Activated T-cell treated with anti-CD3 and anti-CD28 coated beads, Interleukin-2, amount 50 U/mL, for 24 hours (primary cell): ENCODE measurements around the gene PRR7.
A peak's percentile ranks its signal among the peaks of the same experiment; 100 is the strongest.

Source experiments
- DNase-seq: peaks from one replicate; pipeline ENCODE4 v3.0.0-alpha.2; 2020
- H3K27ac Mint-ChIP-seq: 2 replicates; pipeline ENCODE4 v1.8.0; 2020; ENCODE audit warnings: mild to moderate bottlenecking, mixed read lengths
- H3K27me3 Mint-ChIP-seq: 2 replicates; pipeline ENCODE4 v1.8.0; 2020; ENCODE audit warnings: mixed read lengths
- H3K36me3 Mint-ChIP-seq: 2 replicates; pipeline ENCODE4 v1.8.0; 2020; ENCODE audit warnings: low read depth, mixed read lengths
- H3K4me1 Mint-ChIP-seq: 2 replicates; pipeline ENCODE4 v1.8.0; 2020; ENCODE audit warnings: low read depth, mixed read lengths
- H3K4me3 Mint-ChIP-seq: 2 replicates; pipeline ENCODE4 v1.8.0; 2020; ENCODE audit warnings: mild to moderate bottlenecking, moderate library complexity, mixed read lengths
- H3K9me3 Mint-ChIP-seq: 2 replicates; pipeline ENCODE4 v1.8.0; 2020; ENCODE audit warnings: mixed read lengths

The PRR7 gene

DNA sequence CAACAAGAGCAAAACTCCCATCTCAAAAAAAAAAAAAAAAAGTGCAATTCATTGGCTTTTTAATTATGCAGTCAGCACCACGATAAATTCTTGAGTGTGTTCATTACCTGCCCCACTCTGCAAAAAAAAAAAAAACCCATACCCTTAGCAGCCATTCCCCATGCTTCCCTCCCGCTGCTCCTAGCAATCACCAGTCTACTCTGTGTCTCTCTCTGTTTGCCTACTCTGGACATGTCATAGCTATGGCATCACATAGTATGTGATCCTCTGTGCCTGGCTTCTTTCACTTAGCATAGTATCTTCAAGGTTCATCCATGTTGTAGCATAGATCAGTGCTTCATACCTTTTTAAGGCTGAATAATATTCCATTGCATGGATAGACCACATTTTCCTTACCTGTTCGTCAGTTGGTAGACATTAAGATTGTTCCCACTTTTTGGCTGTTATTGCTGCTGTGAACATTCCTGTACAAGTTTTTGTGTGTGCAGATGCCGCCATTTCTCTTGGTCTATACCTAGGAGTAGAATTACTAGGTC lies 7.0 kb upstream of the PRR7 start:
- peaks cover 81% of the 10 kb centered on the region for H3K4me1 Mint-ChIP-seq
- H3K36me3 Mint-ChIP-seq: peaks cover 91% of the 10 kb centered on the region
- peak overlapping the region; percentile 88 for H3K27ac Mint-ChIP-seq
- H3K4me3 Mint-ChIP-seq: no peak overlapping the region
- no peaks in the 10 kb centered on the region for H3K27me3 Mint-ChIP-seq
- DNase-seq: no peak
- H3K9me3 Mint-ChIP-seq: no peaks in the 10 kb centered on the region

DNA sequence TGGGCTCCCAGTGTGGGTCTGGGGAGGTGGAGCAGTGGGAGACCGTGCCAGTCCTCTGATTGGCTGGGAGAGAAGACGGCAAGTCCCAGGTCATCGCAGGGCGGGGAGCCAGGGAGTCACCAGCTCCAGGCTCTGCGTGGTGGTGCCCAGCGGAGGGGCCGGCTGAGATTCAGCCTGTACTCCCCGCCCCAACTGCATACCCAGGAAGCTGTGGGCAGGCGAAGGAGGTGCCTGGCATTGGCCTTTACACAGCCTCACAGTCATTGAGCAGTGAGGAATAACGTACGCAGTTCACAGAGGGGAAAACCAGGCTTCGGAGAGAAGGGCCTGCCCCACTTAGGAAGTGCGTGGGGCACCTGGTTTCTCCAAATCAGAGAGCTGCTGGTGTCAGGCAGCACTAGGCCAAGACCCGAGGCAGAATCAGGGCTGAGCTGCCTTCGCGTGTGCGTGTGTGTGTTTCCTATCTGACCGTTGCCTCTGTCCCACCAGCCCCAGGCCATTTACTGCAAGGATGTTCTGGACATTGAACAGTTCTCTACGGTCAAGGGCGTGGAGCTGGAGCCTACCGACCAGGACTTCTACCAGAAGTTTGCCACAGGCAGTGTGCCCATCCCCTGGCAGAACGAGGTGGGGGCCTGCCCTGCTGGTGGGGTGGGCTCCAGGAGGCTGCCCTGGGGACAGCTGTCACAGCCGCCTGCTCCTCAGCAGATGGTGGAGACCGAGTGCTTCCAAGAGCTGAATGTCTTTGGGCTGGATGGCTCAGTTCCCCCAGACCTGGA lies 6.2 kb upstream of the PRR7 start:
- H3K27me3 Mint-ChIP-seq: no peaks in the 10 kb centered on the region
- H3K27ac Mint-ChIP-seq: peak overlapping the region; percentile 88
- no peaks in the 10 kb centered on the region for H3K9me3 Mint-ChIP-seq
- peaks cover 84% of the 10 kb centered on the region for H3K36me3 Mint-ChIP-seq
- no peak overlapping the region for H3K4me3 Mint-ChIP-seq
- peak; percentile 66 for DNase-seq
- H3K4me1 Mint-ChIP-seq: peaks cover 81% of the 10 kb centered on the region

DNA sequence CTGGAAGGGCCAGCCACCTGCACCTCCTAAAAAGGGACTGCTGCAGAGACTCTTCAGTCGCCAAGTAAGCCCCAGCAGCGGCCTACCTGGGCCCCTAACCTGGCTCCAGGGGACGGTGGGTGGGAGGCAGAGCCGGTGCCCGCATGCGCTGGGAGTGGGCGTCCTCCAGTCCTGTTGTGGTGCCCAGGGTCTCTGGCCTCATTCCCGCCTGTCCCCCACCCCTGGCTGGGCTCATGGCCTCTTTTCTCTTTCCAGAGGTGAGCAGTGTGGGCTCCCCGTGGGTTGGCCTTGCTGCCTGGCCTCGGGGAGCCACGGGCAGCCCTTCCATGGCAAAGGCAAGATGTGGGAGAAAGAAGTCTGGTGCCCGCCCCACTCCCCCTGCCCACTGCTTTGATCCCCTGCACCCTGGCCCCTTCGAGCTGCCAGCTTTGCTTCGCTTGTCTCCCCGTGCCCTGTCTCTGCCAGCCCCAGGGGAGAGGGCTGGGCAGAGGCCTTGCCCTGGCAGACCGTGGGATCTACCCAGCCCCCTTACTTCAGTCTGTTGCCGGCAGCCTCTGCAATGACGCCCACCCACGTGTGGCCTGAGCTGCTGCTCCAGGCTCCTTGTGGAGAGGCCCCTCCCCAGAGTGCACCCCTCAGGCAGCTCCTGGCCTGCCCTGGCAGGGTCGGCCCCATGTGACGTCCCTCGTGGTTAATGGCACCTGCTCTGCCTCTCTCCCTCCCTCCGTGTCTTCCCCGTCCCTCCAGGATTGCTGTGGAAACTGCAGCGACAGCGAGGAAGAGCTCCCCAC lies 5.4 kb upstream of the PRR7 start:
- Mint-ChIP-seq H3K27ac (peak overlapping the region; percentile 73), H3K36me3 (peaks cover 77% of the 10 kb centered on the region), H3K4me1 (peaks cover 83% of the 10 kb centered on the region), H3K9me3 (no peaks in the 10 kb centered on the region), H3K27me3 (no peaks in the 10 kb centered on the region), H3K4me3 (no peak overlapping the region)
- DNase-seq: peak; percentile 35

- DNase-seq: peak; percentile 35
- peak overlapping the region; percentile 73 for H3K27ac Mint-ChIP-seq
- H3K4me1 Mint-ChIP-seq: peaks cover 79% of the 10 kb centered on the region
- no peak overlapping the region for H3K4me3 Mint-ChIP-seq
- H3K9me3 Mint-ChIP-seq: no peaks in the 10 kb centered on the region
- no peaks in the 10 kb centered on the region for H3K27me3 Mint-ChIP-seq
- H3K36me3 Mint-ChIP-seq: peaks cover 67% of the 10 kb centered on the region
These were observed 4.4 kb upstream of the PRR7 start for GRCh38 chr5:177442066-177442826.

- H3K4me1 Mint-ChIP-seq: peaks cover 78% of the 10 kb centered on the region
- peaks cover 56% of the 10 kb centered on the region for H3K36me3 Mint-ChIP-seq
- DNase-seq: peak; percentile 48
- no peak overlapping the region for H3K4me3 Mint-ChIP-seq
- H3K9me3 Mint-ChIP-seq: no peaks in the 10 kb centered on the region
- H3K27ac Mint-ChIP-seq: peak overlapping the region; percentile 50
- H3K27me3 Mint-ChIP-seq: no peaks in the 10 kb centered on the region
These were observed 3.2 kb upstream of the PRR7 start for GRCh38 chr5:177443144-177443983.

GRCh38 chr5:177444106-177445051 lies 2.2 kb upstream of the PRR7 start:
- Mint-ChIP-seq H3K27ac (peak overlapping the region; percentile 91), H3K4me3 (peak overlapping the region; percentile 23), H3K9me3 (no peaks in the 10 kb centered on the region), H3K4me1 (peaks cover 76% of the 10 kb centered on the region), H3K27me3 (no peaks in the 10 kb centered on the region), H3K36me3 (peaks cover 45% of the 10 kb centered on the region)
- peak; percentile 56 for DNase-seq

GRCh38 chr5:177445052-177445916 lies 1.3 kb upstream of the PRR7 start:
- peak; percentile 56 for DNase-seq
- H3K36me3 Mint-ChIP-seq: peaks cover 36% of the 10 kb centered on the region
- peak overlapping the region; percentile 70 for H3K4me3 Mint-ChIP-seq
- peaks cover 67% of the 10 kb centered on the region for H3K4me1 Mint-ChIP-seq
- H3K9me3 Mint-ChIP-seq: no peaks in the 10 kb centered on the region
- no peaks in the 10 kb centered on the region for H3K27me3 Mint-ChIP-seq
- peak overlapping the region; percentile 91 for H3K27ac Mint-ChIP-seq

DNA sequence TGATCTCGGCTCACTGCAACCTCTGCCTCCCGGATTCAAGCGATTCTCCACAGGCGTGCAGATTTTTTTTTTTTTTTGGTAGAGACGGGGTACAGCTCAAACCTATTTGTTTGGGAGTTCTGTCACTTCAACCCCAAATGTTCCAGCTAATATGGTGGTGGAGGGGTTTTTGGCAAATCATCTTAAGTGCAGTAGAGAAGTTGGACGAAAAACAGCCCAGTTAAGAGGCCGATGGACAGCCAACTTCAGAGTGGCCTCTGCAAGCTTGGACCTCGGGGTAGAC lies 756 bp upstream of the PRR7 start:
- Mint-ChIP-seq H3K36me3 (peaks cover 31% of the 10 kb centered on the region), H3K4me3 (peak overlapping the region; percentile 70), H3K9me3 (no peaks in the 10 kb centered on the region), H3K27ac (peak overlapping the region; percentile 91), H3K4me1 (peaks cover 64% of the 10 kb centered on the region), H3K27me3 (no peaks in the 10 kb centered on the region)
- DNase-seq: no peak

DNA sequence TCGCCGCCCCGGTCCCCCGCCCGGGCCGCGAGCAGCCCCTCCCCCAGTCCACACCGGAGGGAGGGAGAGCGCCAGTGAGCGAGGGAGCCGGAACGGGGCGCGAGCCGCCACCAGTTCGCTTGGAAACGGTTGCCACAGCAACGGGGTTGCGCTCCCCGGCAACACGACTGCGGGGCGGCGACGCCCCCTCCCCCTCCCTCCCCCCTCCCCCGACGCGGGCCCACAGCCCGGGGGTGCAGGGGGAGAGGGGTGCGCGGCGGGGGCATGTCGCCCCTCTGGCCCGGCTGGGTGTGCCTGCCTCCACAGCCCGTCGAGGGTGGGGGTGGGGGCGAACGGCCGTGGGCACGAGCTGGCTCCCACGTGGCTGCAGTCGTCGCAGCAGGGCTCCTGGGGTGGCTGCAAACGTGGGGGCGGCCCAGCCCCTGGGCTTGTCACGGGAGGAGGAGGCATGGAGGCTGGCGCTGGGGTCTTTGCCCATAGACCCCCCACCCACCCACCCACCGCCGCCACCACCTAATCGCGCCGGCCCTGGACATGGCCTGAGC lies 524 bp downstream of the PRR7 start:
- no peaks in the 10 kb centered on the region for H3K9me3 Mint-ChIP-seq
- peak; percentile 79 for DNase-seq
- peaks cover 61% of the 10 kb centered on the region for H3K4me1 Mint-ChIP-seq
- peaks cover 19% of the 10 kb centered on the region for H3K36me3 Mint-ChIP-seq
- peak overlapping the region; percentile 60 for H3K4me3 Mint-ChIP-seq
- no peaks in the 10 kb centered on the region for H3K27me3 Mint-ChIP-seq
- H3K27ac Mint-ChIP-seq: peak overlapping the region; percentile 26

- peak overlapping the region; percentile 60 for H3K4me3 Mint-ChIP-seq
- peak overlapping the region; percentile 73 for H3K27ac Mint-ChIP-seq
- no peaks in the 10 kb centered on the region for H3K27me3 Mint-ChIP-seq
- peaks cover 13% of the 10 kb centered on the region for H3K36me3 Mint-ChIP-seq
- peak; percentile 66 for DNase-seq
- H3K4me1 Mint-ChIP-seq: peaks cover 57% of the 10 kb centered on the region
- no peaks in the 10 kb centered on the region for H3K9me3 Mint-ChIP-seq
These were observed 1.1 kb downstream of the PRR7 start for GRCh38 chr5:177447611-177448243.

- DNase-seq: peak; percentile 30
- H3K4me3 Mint-ChIP-seq: peak overlapping the region; percentile 60
- H3K9me3 Mint-ChIP-seq: no peaks in the 10 kb centered on the region
- peaks cover 58% of the 10 kb centered on the region for H3K4me1 Mint-ChIP-seq
- peak overlapping the region; percentile 73 for H3K27ac Mint-ChIP-seq
- H3K36me3 Mint-ChIP-seq: peaks cover 8% of the 10 kb centered on the region
- H3K27me3 Mint-ChIP-seq: no peaks in the 10 kb centered on the region
These were observed 1.8 kb downstream of the PRR7 start for GRCh38 chr5:177448244-177448950.
